ENCODE results near the gene SH2D1B. TPM values are rescaled to one million over a fixed set of nuclear protein-coding genes. Genes with fewer than 3 reads are reported as not detected.

The SH2D1B gene
- total and polyA plus RNA-seq, 2 donors (not counting 3 experiments of a cell fraction or from before 2014, with no cell fraction given): not detected

GRCh38 chr1:162391790-162392563 lies 20.0 kb downstream of the SH2D1B start:
- H3K9me3 ChIP-seq (replicated peaks; ENCODE audit: control insufficient read depth, insufficient read depth, low read length): no peaks in the 10 kb centered on the region
- no TSS peak for BruUV-seq (replicated peaks)
- POLR2A ChIA-PET: no interaction called here

More at GRCh38 chr1:162391790-162392563, 20.0 kb downstream of the SH2D1B start:
- Histone ChIP-seq H3K9me1 (replicated peaks; ENCODE audit: control insufficient read depth, extremely low read depth, insufficient read depth, low read length) (no peaks in the 10 kb centered on the region), H2AFZ (ENCODE audit: low read depth, low read length) (no peak overlapping the region), H4K20me1 (replicated peaks; ENCODE audit: control insufficient read depth, extremely low read depth, insufficient read depth, low read length) (no peaks in the 10 kb centered on the region), H3K9ac (replicated peaks; ENCODE audit: extremely low read depth, insufficient read depth, low read length) (no peak overlapping the region), H3K27me3 (ENCODE audit: control insufficient read depth in 2 of 2, insufficient read depth in 2 of 2, low read length in 2 of 2) (peaks cover 0 to 6% of the 10 kb centered on the region in 2 experiments), H3K4me3 (replicated peaks in 1 of 3; ENCODE audit: insufficient read depth in 1 of 3, low read depth in 1 of 3, low read length in 3 of 3) (no peak overlapping the region), H3K4me1 (ENCODE audit: control insufficient read depth, extremely low read depth, insufficient read depth, low read length) (no peaks in the 10 kb centered on the region), H3K79me2 (ENCODE audit: control insufficient read depth, insufficient read depth, low read length) (no peaks in the 10 kb centered on the region), H3K36me3 (ENCODE audit: control insufficient read depth in 2 of 2, extremely low read depth in 1 of 2, insufficient read depth in 2 of 2, low read length in 2 of 2) (no peaks in the 10 kb centered on the region), H3K27ac (ENCODE audit: insufficient read depth, low read depth, low read length) (no peak overlapping the region), H3K4me2 (ENCODE audit: insufficient read depth, low read length) (no peak overlapping the region)
- peak; percentile 43 for DNase-seq (ENCODE audit: low read depth, low spot score)
- FAIRE-seq: peak; percentile 95
- intact Hi-C loops (cut with micrococcal nuclease): loop anchor here (1.0 to 5.0 kb wide), 5 partner anchors 35 to 599 kb away; no protein-coding TSS in a partner anchor
- CTCF ChIA-PET: interaction anchor here (0.7 to 4.5 kb wide), 15 partner anchors 11 to 355 kb away, joined by 3 to 51 read pairs (median 4); partner anchors contain the start of genes C1orf226 and NOS1AP
- TF ChIP-seq POLR2A (IDR thresholded peaks at IDR 0.05; ENCODE audit: low read depth, low read length): no peak
- peak; percentile 64 to 70 for TF ChIP-seq CTCF (IDR thresholded peaks at IDR 0.05; ENCODE audit: extremely low read depth in 1 of 2, insufficient read depth in 1 of 2, low read depth in 1 of 2, low read length in 2 of 2)
- dilution Hi-C loops (cut with MboI; ENCODE audit: extremely low pct_ligation_motif_present, low sequenced_read_pairs): no loop called here
